ENCODE results near the gene PPDPF.

- TF ChIP-seq, protein P1, sequence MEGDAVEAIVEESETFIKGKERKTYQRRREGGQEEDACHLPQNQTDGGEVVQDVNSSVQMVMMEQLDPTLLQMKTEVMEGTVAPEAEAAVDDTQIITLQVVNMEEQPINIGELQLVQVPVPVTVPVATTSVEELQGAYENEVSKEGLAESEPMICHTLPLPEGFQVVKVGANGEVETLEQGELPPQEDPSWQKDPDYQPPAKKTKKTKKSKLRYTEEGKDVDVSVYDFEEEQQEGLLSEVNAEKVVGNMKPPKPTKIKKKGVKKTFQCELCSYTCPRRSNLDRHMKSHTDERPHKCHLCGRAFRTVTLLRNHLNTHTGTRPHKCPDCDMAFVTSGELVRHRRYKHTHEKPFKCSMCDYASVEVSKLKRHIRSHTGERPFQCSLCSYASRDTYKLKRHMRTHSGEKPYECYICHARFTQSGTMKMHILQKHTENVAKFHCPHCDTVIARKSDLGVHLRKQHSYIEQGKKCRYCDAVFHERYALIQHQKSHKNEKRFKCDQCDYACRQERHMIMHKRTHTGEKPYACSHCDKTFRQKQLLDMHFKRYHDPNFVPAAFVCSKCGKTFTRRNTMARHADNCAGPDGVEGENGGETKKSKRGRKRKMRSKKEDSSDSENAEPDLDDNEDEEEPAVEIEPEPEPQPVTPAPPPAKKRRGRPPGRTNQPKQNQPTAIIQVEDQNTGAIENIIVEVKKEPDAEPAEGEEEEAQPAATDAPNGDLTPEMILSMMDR (conservative IDR thresholded peaks at IDR 0.05; ENCODE audit: low read depth, low read length), result no peak
- no peak for TF ChIP-seq EZH2 (IDR thresholded peaks at IDR 0.05; ENCODE audit: borderline replicate concordance, low read depth, low read length, poor library complexity, severe bottlenecking)
Observed at GRCh38 chr20:63543131-63543530, 22.6 kb downstream of the PPDPF start.
